HL-60 (cell line): ENCODE measurements around the gene HAUS1.

ENCODE experiments used
- CTCF ChIP-seq: IDR thresholded peaks from one replicate; pipeline ENCODE4 v1.5.1; 2011; ENCODE audit warnings: low read length, control low read depth, inconsistent platforms; ENCODE audit not compliant: insufficient read depth
- GABPA ChIP-seq: IDR thresholded peaks from 2 replicates; pipeline ENCODE4 v1.6.1; 2012; ENCODE audit warnings: low read depth
- POLR2AphosphoS5 ChIP-seq: IDR thresholded peaks from 2 replicates; pipeline ENCODE4 v1.6.1; 2012; ENCODE audit warnings: low read depth
- TF ChIP-seq, protein P1 (sequence below): IDR thresholded peaks from 2 replicates; pipeline ENCODE4 v1.6.1; 2012; ENCODE audit warnings: low read depth; ENCODE audit not compliant: insufficient replicate concordance

DNA sequence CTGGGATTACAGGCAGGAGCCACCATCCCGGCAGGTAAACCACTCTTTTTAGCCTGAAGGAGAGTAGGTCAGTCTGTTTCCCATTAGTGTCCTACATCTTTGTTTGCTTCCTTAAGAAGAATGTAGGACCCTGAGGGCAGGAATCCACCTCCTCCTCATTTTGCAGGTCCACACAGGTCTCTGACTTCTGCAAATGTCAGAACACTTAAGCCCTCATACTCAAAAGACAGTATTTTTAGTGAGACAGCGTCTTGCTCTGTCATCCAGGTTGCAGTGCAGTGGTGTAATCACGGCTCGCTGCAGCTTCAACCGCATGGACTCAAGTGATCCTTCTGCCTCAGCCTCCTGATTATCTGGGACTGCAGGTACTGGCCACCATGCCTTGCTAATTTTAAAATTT, 41.4 kb upstream of the HAUS1 start:
- TF ChIP-seq GABPA (no peak), CTCF (no peak), POLR2AphosphoS5 (no peak)
- TF ChIP-seq, protein P1, sequence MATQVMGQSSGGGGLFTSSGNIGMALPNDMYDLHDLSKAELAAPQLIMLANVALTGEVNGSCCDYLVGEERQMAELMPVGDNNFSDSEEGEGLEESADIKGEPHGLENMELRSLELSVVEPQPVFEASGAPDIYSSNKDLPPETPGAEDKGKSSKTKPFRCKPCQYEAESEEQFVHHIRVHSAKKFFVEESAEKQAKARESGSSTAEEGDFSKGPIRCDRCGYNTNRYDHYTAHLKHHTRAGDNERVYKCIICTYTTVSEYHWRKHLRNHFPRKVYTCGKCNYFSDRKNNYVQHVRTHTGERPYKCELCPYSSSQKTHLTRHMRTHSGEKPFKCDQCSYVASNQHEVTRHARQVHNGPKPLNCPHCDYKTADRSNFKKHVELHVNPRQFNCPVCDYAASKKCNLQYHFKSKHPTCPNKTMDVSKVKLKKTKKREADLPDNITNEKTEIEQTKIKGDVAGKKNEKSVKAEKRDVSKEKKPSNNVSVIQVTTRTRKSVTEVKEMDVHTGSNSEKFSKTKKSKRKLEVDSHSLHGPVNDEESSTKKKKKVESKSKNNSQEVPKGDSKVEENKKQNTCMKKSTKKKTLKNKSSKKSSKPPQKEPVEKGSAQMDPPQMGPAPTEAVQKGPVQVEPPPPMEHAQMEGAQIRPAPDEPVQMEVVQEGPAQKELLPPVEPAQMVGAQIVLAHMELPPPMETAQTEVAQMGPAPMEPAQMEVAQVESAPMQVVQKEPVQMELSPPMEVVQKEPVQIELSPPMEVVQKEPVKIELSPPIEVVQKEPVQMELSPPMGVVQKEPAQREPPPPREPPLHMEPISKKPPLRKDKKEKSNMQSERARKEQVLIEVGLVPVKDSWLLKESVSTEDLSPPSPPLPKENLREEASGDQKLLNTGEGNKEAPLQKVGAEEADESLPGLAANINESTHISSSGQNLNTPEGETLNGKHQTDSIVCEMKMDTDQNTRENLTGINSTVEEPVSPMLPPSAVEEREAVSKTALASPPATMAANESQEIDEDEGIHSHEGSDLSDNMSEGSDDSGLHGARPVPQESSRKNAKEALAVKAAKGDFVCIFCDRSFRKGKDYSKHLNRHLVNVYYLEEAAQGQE: no peak
